Measurements from ENCODE around the gene CREG2. TPM values are rescaled to one million over a fixed set of nuclear protein-coding genes. Genes with fewer than 3 reads are reported as not detected.

Gene CREG2
- total RNA-seq, 1 donor from 2014 or later: 0.92 TPM

DNA sequence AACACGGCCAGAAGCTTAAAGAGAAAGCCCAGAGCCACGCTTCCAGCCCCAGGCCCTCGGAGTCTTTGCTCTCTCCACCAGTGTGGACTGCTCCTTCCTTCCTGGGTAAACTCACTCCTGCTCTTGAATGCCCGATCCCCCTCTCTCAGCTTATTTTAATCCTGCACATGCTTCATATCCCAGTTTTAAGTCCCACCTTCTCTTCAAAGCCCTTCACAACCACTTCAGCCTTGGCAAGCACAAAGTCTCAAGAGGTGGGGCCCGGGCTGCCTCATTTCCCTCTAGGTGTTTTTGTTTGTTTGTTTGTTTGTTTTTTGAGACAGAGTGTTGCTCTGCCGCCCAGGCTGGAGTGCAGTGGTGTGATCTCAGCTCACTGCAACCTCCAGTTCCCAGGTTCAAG lies 21.6 kb upstream of the CREG2 start:
- DNase-seq: no peak

GRCh38 chr2:101405351-101405899 lies 18.1 kb upstream of the CREG2 start:
- no peak for DNase-seq

DNA sequence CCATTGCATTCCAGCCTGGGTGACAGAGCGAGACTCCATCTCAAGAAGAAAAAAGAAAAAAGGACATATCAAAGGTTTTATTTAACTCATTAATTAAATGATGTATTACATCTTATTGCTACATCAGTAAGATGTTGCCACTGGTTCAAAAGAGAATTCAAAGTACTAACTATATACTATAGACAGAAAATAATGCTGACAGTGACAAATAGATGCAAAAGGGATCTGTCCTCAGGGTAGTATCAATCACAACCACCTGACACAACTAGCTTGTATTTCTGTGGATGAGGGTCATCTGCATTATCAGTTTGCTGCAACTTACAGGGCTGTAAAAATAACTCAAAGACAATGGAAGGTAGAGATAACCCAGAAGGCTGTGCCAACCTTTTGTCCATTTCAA lies 16.4 kb upstream of the CREG2 start:
- no peak for DNase-seq

GRCh38 chr2:101402630-101403029 lies 15.3 kb upstream of the CREG2 start:
- DNase-seq: no peak

- DNase-seq: no peak
Measured at GRCh38 chr2:101401906-101402305, 14.6 kb upstream of the CREG2 start.

DNA sequence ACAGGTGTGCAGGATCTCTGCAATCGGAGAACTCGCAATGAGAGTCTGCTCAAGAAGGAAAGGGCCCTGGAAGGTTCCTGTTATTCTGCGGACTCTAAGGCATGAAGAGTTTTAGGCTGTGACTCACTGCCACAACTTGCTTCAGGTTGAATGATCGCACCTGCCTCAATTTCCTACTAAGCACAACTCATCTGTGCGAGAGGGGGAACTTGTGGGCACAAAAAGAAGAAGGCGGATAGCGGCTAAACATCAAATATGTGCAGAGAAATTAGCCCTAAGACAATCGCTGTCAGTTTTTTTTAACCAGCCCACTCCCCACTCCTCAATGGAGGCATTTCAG lies 14.0 kb upstream of the CREG2 start:
- no peak for DNase-seq

- DNase-seq: no peak
Measured at GRCh38 chr2:101400506-101401325, 13.4 kb upstream of the CREG2 start.

DNA sequence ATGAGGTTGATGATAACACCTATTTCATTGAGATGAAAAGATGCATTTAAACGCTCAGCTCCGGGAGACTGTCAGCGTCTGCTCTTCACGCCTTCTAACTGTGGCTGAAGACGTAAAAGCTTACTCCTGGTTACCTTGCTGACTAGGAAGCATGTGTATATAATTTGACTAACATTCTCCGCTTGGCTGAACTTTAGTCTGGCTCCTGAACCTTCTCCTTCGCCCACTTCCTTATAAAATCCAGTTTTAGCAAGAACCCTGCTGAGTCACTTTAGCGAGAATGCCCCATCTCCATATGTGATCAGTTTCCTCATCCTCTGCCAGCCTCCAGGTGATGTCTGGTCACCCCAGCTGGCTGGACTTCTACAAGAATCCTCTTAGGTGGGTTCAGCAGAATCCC lies 12.7 kb upstream of the CREG2 start:
- no peak for DNase-seq

DNA sequence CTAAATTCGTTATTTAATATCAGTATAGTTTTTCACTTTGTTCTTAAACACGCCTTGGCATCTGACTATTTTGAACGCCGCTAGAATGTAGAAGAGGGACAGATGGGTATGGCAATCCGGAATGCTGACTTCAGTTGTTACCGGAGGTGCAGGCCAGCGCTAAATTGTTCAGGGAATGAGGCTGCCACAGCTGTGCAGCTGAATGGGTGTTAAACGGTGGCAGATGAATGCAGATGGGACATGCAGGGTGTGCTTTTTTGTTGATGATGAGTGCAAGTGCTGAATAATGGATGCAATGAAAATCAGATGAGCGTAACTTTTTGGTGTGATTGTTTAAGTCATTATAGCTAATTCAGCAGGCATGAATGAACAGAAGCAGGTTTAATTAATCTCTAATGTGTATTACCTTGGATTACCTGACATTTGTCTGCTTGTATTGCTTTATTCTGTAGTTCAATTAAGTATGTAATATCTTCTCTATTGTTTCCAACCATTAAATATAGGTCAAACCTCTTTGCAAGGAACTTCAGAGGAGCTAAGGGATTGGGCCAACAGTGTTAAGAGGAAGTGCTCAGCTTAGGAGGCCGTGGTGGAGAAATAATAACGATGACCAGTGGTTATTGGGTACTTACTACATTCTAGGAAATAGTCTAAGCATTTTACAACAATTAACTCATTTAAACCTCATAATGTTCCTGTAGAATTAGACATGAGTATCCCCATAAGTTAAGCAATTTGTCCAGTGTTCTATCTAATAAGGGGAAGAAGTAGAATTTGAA lies 11.9 kb upstream of the CREG2 start:
- peak; percentile 31 for DNase-seq

- no peak for DNase-seq
Measured at GRCh38 chr2:101398116-101398821, 11.0 kb upstream of the CREG2 start.

DNA sequence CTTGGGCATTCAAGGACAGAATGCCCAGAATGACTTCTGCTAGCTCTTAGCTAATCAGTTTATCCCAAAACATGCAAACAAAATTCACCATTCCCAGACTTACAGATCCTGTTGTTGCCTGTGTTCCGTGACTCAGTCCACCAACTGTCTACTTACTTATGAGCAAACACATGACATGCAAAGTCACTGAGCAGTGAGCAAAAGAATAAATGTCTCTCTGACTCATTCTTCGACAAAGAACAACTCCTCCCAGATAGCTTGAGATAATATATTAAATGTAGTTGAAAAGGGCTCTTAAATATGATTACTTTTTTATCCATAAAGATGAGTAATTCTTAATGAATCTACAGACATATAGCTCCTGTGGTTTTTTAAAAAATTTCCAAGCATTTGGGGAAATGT lies 9.0 kb upstream of the CREG2 start:
- no peak for DNase-seq

GRCh38 chr2:101395545-101396315 lies 8.4 kb upstream of the CREG2 start:
- DNase-seq: no peak

- DNase-seq: no peak
Measured at GRCh38 chr2:101388232-101388631, 929 bp upstream of the CREG2 start.

DNA sequence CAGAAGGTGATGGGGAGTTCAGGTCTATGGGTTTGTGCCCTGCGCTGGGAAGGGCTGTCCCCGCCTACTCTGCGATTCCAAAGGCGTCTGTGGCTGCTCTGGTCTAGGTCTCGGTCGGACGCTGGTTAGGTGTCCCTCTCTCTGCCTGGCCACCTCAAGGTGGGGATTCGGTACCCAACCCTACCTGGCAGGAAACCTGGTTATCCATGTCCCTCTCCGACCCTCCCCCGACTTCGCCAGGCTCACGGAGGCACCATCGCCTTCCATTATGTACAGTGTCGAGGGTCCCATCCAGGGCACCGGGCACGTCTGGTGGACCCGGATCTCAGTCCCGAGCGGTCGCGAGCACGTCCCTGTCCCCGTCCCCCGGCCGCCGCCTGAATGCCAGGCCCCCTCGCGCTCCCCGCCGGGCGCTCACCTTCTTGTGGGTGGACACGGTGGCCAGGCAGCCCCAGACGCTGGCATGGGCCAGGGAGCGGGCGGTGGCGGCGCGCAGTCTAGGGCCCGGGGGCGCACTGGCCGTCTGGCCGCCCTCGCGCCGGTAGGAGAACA lies 628 bp downstream of the CREG2 start:
- no peak for DNase-seq

DNA sequence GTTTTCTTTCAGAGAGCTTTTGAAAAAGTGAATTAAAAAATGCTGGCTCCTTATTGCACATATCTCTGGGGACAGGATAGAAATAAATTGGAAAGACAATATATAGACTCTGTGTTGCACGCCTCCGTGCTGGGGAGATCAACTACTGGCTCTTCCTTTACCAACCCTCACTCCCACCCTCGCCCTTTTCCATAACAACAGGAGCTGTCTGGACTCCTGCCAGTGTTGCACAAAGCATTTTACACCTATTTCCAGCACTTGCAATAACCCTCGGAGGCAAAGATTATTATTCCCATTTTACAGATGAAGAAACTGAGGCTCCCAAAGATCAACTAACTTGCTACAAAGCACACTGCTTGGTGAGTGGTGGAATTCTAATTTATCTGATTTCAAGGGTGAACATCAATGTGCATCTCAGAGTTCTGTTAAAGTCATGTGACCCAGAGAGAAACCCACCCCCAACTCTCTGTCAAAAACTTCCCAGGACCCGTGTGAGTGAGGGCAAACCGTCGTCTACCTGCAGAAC lies 4.2 kb downstream of the CREG2 start:
- DNase-seq: no peak

GRCh38 chr2:101382442-101382841 lies 4.9 kb downstream of the CREG2 start:
- DNase-seq: no peak

DNA sequence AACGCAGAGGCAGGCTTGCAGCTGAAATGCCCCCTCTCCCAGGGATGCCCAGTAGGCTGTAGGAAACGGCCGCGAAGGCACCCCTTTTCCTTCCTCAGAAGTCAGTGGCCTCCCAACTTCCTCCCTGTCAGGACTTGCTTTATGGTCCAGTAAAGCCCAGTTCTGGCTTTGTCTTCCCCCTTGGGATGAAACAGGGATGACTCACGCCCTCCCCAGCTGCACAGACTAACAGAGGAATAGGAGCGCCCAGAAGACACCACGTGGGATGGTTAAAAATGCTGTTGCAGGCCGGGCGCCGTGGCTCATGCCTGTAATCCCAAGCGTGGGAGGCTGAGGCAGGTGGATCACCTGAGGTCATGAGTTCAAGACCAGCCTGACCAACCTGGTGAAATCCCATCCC lies 6.9 kb downstream of the CREG2 start:
- no peak for DNase-seq

GRCh38 chr2:101379091-101379490 lies 8.2 kb downstream of the CREG2 start:
- DNase-seq: no peak

- no peak for DNase-seq
Measured at GRCh38 chr2:101375653-101376052, 11.7 kb downstream of the CREG2 start.

- DNase-seq: no peak
Measured at GRCh38 chr2:101374821-101375561, 12.3 kb downstream of the CREG2 start.

- DNase-seq: no peak
Measured at GRCh38 chr2:101372792-101373191, 14.5 kb downstream of the CREG2 start.
